ENCODE results near the gene KDM4C. TPM values are rescaled to one million over a fixed set of nuclear protein-coding genes. Genes with fewer than 3 reads are reported as not detected.

Gene KDM4C
- polyA plus RNA-seq, 4 donors = 12.6 to 27.3 (median 18.9) TPM

- FAIRE-seq = no peak
Observed at GRCh38 chr9:7148243-7148765, 390.5 kb downstream of the KDM4C start.

GRCh38 chr9:7149258-7149657 is 391.5 kb downstream of the KDM4C start:
- H3K36me3 ChIP-seq (ENCODE audit: control insufficient read depth in 3 of 3, insufficient read depth in 2 of 3, low read depth in 1 of 3, low read length in 3 of 3) = peaks cover 2 to 41% (median 7%) of the 10 kb centered on the region in 3 donors
- no peak overlapping the region for H3K4me3 ChIP-seq (ENCODE audit: low read depth in 1 of 3, low read length in 3 of 3)
- 97 to 98% (median 98%) methylated on average over 13 of the region's 13 CpGs for WGBS, 3 donors
- no peaks in the 10 kb centered on the region for H3K4me1 ChIP-seq (ENCODE audit: control insufficient read depth in 3 of 3, insufficient read depth in 2 of 3, low read depth in 1 of 3, low read length in 2 of 3)
- no peak overlapping the region for H3K27ac ChIP-seq (ENCODE audit: low read depth in 1 of 3, low read length in 2 of 3)
- DNase-seq (no peak), FAIRE-seq (no peak)
- no peaks in the 10 kb centered on the region for H3K27me3 ChIP-seq (ENCODE audit: control insufficient read depth in 3 of 3, insufficient read depth in 3 of 3, low read length in 3 of 3)
- no peaks in the 10 kb centered on the region for H3K9me3 ChIP-seq (ENCODE audit: control insufficient read depth in 2 of 2, insufficient read depth in 1 of 2, low read depth in 1 of 2, low read length in 1 of 2)

More at GRCh38 chr9:7148243-7148765, 390.5 kb downstream of the KDM4C start:
- no peak for DNase-seq
- Histone ChIP-seq H3K36me3 (ENCODE audit: control insufficient read depth in 3 of 3, insufficient read depth in 2 of 3, low read depth in 1 of 3, low read length in 3 of 3) (peaks cover 2 to 35% (median 5%) of the 10 kb centered on the region in 3 donors), H3K27me3 (ENCODE audit: control insufficient read depth in 3 of 3, insufficient read depth in 3 of 3, low read length in 3 of 3) (no peaks in the 10 kb centered on the region), H3K4me3 (ENCODE audit: low read depth in 1 of 3, low read length in 3 of 3) (no peak overlapping the region), H3K9me3 (ENCODE audit: control insufficient read depth in 2 of 2, insufficient read depth in 1 of 2, low read depth in 1 of 2, low read length in 1 of 2) (no peaks in the 10 kb centered on the region), H3K27ac (ENCODE audit: low read depth in 1 of 3, low read length in 2 of 3) (no peak overlapping the region), H3K4me1 (ENCODE audit: control insufficient read depth in 3 of 3, insufficient read depth in 2 of 3, low read depth in 1 of 3, low read length in 2 of 3) (no peaks in the 10 kb centered on the region)
- 95 to 98% (median 96%) methylated on average over 7 of the region's 7 CpGs for WGBS, 3 donors

GRCh38 chr9:7150153-7150890 is 392.5 kb downstream of the KDM4C start:
- peaks cover 2 to 32% (median 7%) of the 10 kb centered on the region in 3 donors for H3K36me3 ChIP-seq (ENCODE audit: control insufficient read depth in 3 of 3, insufficient read depth in 2 of 3, low read depth in 1 of 3, low read length in 3 of 3)
- H3K4me3 ChIP-seq (ENCODE audit: low read depth in 1 of 3, low read length in 3 of 3) = no peak overlapping the region
- no peak for FAIRE-seq
- H3K27ac ChIP-seq (ENCODE audit: low read depth in 1 of 3, low read length in 2 of 3) = no peak overlapping the region
- no peaks in the 10 kb centered on the region for H3K27me3 ChIP-seq (ENCODE audit: control insufficient read depth in 3 of 3, insufficient read depth in 3 of 3, low read length in 3 of 3)
- no peaks in the 10 kb centered on the region for H3K4me1 ChIP-seq (ENCODE audit: control insufficient read depth in 3 of 3, insufficient read depth in 2 of 3, low read depth in 1 of 3, low read length in 2 of 3)
- WGBS, 3 donors = 72 to 78% (median 77%) methylated on average over 8 of the region's 8 CpGs
- no peak for DNase-seq
- no peaks in the 10 kb centered on the region for H3K9me3 ChIP-seq (ENCODE audit: control insufficient read depth in 2 of 2, insufficient read depth in 1 of 2, low read depth in 1 of 2, low read length in 1 of 2)

GRCh38 chr9:7153134-7153533 is 395.4 kb downstream of the KDM4C start:
- H3K9me3 ChIP-seq (ENCODE audit: control insufficient read depth in 2 of 2, insufficient read depth in 1 of 2, low read depth in 1 of 2, low read length in 1 of 2) = no peaks in the 10 kb centered on the region
- no peaks in the 10 kb centered on the region for H3K27me3 ChIP-seq (ENCODE audit: control insufficient read depth in 3 of 3, insufficient read depth in 3 of 3, low read length in 3 of 3)
- WGBS, 3 donors = 97 to 99% (median 98%) methylated on average over 4 of the region's 4 CpGs
- no peak overlapping the region for H3K4me3 ChIP-seq (ENCODE audit: low read depth in 1 of 3, low read length in 3 of 3)
- no peak for DNase-seq
- H3K27ac ChIP-seq (ENCODE audit: low read depth in 1 of 3, low read length in 2 of 3) = no peak overlapping the region
- peaks cover 2 to 24% (median 2%) of the 10 kb centered on the region in 3 donors for H3K36me3 ChIP-seq (ENCODE audit: control insufficient read depth in 3 of 3, insufficient read depth in 2 of 3, low read depth in 1 of 3, low read length in 3 of 3)
- no peak for FAIRE-seq
- no peaks in the 10 kb centered on the region for H3K4me1 ChIP-seq (ENCODE audit: control insufficient read depth in 3 of 3, insufficient read depth in 2 of 3, low read depth in 1 of 3, low read length in 2 of 3)

- no peak for FAIRE-seq
- no peaks in the 10 kb centered on the region for H3K4me1 ChIP-seq (ENCODE audit: control insufficient read depth in 3 of 3, insufficient read depth in 2 of 3, low read depth in 1 of 3, low read length in 2 of 3)
- H3K36me3 ChIP-seq (ENCODE audit: control insufficient read depth in 3 of 3, insufficient read depth in 2 of 3, low read depth in 1 of 3, low read length in 3 of 3) = peaks cover 0 to 20% (median 2%) of the 10 kb centered on the region in 3 donors
- no peak overlapping the region for H3K4me3 ChIP-seq (ENCODE audit: low read depth in 1 of 3, low read length in 3 of 3)
- WGBS, 3 donors = 26 to 78% (median 61%) methylated on average over 1 of the region's 1 CpG
- H3K9me3 ChIP-seq (ENCODE audit: control insufficient read depth in 2 of 2, insufficient read depth in 1 of 2, low read depth in 1 of 2, low read length in 1 of 2) = no peaks in the 10 kb centered on the region
- no peak for DNase-seq
- no peak overlapping the region for H3K27ac ChIP-seq (ENCODE audit: low read depth in 1 of 3, low read length in 2 of 3)
- H3K27me3 ChIP-seq (ENCODE audit: control insufficient read depth in 3 of 3, insufficient read depth in 3 of 3, low read length in 3 of 3) = no peaks in the 10 kb centered on the region
Observed at GRCh38 chr9:7153566-7153965, 395.8 kb downstream of the KDM4C start.

- peaks cover 0 to 15% (median 2%) of the 10 kb centered on the region in 3 donors for H3K36me3 ChIP-seq (ENCODE audit: control insufficient read depth in 3 of 3, insufficient read depth in 2 of 3, low read depth in 1 of 3, low read length in 3 of 3)
- no peak overlapping the region for H3K4me3 ChIP-seq (ENCODE audit: low read depth in 1 of 3, low read length in 3 of 3)
- H3K9me3 ChIP-seq (ENCODE audit: control insufficient read depth in 2 of 2, insufficient read depth in 1 of 2, low read depth in 1 of 2, low read length in 1 of 2) = no peaks in the 10 kb centered on the region
- no peak for DNase-seq
- no peak overlapping the region for H3K27ac ChIP-seq (ENCODE audit: low read depth in 1 of 3, low read length in 2 of 3)
- no peaks in the 10 kb centered on the region for H3K4me1 ChIP-seq (ENCODE audit: control insufficient read depth in 3 of 3, insufficient read depth in 2 of 3, low read depth in 1 of 3, low read length in 2 of 3)
- H3K27me3 ChIP-seq (ENCODE audit: control insufficient read depth in 3 of 3, insufficient read depth in 3 of 3, low read length in 3 of 3) = no peaks in the 10 kb centered on the region
- WGBS, 3 donors = 88 to 90% (median 89%) methylated on average over 9 of the region's 9 CpGs
- no peak for FAIRE-seq
Observed at GRCh38 chr9:7154003-7154619, 396.3 kb downstream of the KDM4C start.

- 82 to 91% (median 85%) methylated on average over 4 of the region's 4 CpGs for WGBS, 3 donors
- Histone ChIP-seq H3K4me1 (ENCODE audit: control insufficient read depth in 3 of 3, insufficient read depth in 2 of 3, low read depth in 1 of 3, low read length in 2 of 3) (no peaks in the 10 kb centered on the region), H3K4me3 (ENCODE audit: low read depth in 1 of 3, low read length in 3 of 3) (no peak overlapping the region), H3K27me3 (ENCODE audit: control insufficient read depth in 3 of 3, insufficient read depth in 3 of 3, low read length in 3 of 3) (no peaks in the 10 kb centered on the region), H3K27ac (ENCODE audit: low read depth in 1 of 3, low read length in 2 of 3) (no peak overlapping the region), H3K9me3 (ENCODE audit: control insufficient read depth in 2 of 2, insufficient read depth in 1 of 2, low read depth in 1 of 2, low read length in 1 of 2) (no peaks in the 10 kb centered on the region), H3K36me3 (ENCODE audit: control insufficient read depth in 3 of 3, insufficient read depth in 2 of 3, low read depth in 1 of 3, low read length in 3 of 3) (peaks cover 0 to 12% (median 2%) of the 10 kb centered on the region in 3 donors)
- no peak for FAIRE-seq
- DNase-seq = no peak
Observed at GRCh38 chr9:7154650-7155049, 396.9 kb downstream of the KDM4C start.

GRCh38 chr9:7161469-7161868 is 403.7 kb downstream of the KDM4C start:
- no peak overlapping the region for H3K27ac ChIP-seq (ENCODE audit: low read depth in 1 of 3, low read length in 2 of 3)
- H3K9me3 ChIP-seq (ENCODE audit: control insufficient read depth in 2 of 2, insufficient read depth in 1 of 2, low read depth in 1 of 2, low read length in 1 of 2) = no peaks in the 10 kb centered on the region
- no peak overlapping the region for H3K4me3 ChIP-seq (ENCODE audit: low read depth in 1 of 3, low read length in 3 of 3)
- no peak for DNase-seq
- 49 to 68% (median 57%) methylated on average over 2 of the region's 2 CpGs for WGBS, 3 donors
- no peaks in the 10 kb centered on the region for H3K27me3 ChIP-seq (ENCODE audit: control insufficient read depth in 3 of 3, insufficient read depth in 3 of 3, low read length in 3 of 3)
- H3K4me1 ChIP-seq (ENCODE audit: control insufficient read depth in 3 of 3, insufficient read depth in 2 of 3, low read depth in 1 of 3, low read length in 2 of 3) = no peaks in the 10 kb centered on the region
- H3K36me3 ChIP-seq (ENCODE audit: control insufficient read depth in 3 of 3, insufficient read depth in 2 of 3, low read depth in 1 of 3, low read length in 3 of 3) = peaks cover 0 to 19% (median 3%) of the 10 kb centered on the region in 3 donors
- FAIRE-seq = no peak
